GM21619 (cell line): ENCODE measurements around the gene PRAC1.

ENCODE experiments used
- ATAC-seq: cut with Tn5 transposase; IDR thresholded peaks from one replicate; pipeline ENCODE4 v1.9.1; 2021; ENCODE audit not compliant: unreplicated experiment

PRAC1 gene

GRCh38 chr17:48747445-48748363 lies 25.4 kb upstream of the PRAC1 start:
- no peak for ATAC-seq

GRCh38 chr17:48746916-48747444 lies 24.7 kb upstream of the PRAC1 start:
- no peak for ATAC-seq

- ATAC-seq, result no peak
Observed at GRCh38 chr17:48745381-48746275, 23.3 kb upstream of the PRAC1 start.

- no peak for ATAC-seq
Observed at GRCh38 chr17:48740537-48740936, 18.2 kb upstream of the PRAC1 start.

- ATAC-seq, result no peak
Observed at GRCh38 chr17:48738803-48739526, 16.6 kb upstream of the PRAC1 start.

- ATAC-seq, result no peak
Observed at GRCh38 chr17:48738424-48738802, 16.1 kb upstream of the PRAC1 start.

- no peak for ATAC-seq
Observed at GRCh38 chr17:48737330-48738043, 15.2 kb upstream of the PRAC1 start.

- ATAC-seq, result no peak
Observed at GRCh38 chr17:48735062-48735351, 12.7 kb upstream of the PRAC1 start.

- ATAC-seq, result no peak
Observed at GRCh38 chr17:48734333-48735061, 12.2 kb upstream of the PRAC1 start.

- ATAC-seq, result no peak
Observed at GRCh38 chr17:48733632-48734328, 11.5 kb upstream of the PRAC1 start.

- no peak for ATAC-seq
Observed at GRCh38 chr17:48732688-48733629, 10.6 kb upstream of the PRAC1 start.

GRCh38 chr17:48731355-48731754 lies 9.0 kb upstream of the PRAC1 start:
- ATAC-seq, result no peak

GRCh38 chr17:48730240-48730550 lies 7.9 kb upstream of the PRAC1 start:
- no peak for ATAC-seq

- no peak for ATAC-seq
Observed at GRCh38 chr17:48729335-48730239, 7.3 kb upstream of the PRAC1 start.

GRCh38 chr17:48728232-48729231 lies 6.2 kb upstream of the PRAC1 start, which contains the start of gene HOXB13:
Gene HOXB13, minus strand, starts transcription at chr17:48728750. Its CDS starts 157 bp downstream, at chr17:48728593.
- no peak for ATAC-seq
